ENCODE data around the gene UGT1A10. TPM values are rescaled to one million over a fixed set of nuclear protein-coding genes. Genes with fewer than 3 reads are reported as not detected.

The UGT1A10 gene
- total and polyA plus RNA-seq, 4 donors, result 0.03 to 0.14 TPM; not detected in 2

DNA sequence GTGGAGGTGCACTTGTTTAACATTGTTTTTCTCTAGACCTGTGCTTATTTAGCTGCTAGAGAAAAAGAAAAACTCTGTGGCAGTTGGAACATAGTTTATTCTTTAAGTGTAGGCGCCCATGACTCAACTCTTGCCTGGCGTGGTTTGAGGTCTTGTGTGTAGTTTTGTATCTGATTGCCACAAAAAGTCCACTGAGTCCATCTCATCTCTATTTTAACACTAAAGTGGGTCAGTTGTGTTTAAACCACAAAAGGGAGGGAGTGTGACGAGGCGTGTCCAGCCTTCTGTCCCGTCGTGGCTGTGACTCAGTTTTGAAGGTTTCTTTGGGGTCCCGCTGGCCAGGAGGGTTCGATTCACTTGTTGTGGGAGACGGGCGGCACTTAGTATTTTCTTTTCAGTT is 20.2 kb downstream of the UGT1A10 start:
- no peak for ATAC-seq (ENCODE audit: insufficient read depth, low FRiP score)
- no peaks in the 10 kb centered on the region for H3K27me3 ChIP-seq (ENCODE audit: control insufficient read depth in 3 of 3, insufficient read depth in 3 of 3, low read length in 2 of 3)
- H3K4me3 ChIP-seq, result no peak overlapping the region
- H3K4me1 ChIP-seq (ENCODE audit: control insufficient read depth in 5 of 5, insufficient read depth in 5 of 5, low read length in 5 of 5), result no peaks in the 10 kb centered on the region
- TF ChIP-seq, protein P1, sequence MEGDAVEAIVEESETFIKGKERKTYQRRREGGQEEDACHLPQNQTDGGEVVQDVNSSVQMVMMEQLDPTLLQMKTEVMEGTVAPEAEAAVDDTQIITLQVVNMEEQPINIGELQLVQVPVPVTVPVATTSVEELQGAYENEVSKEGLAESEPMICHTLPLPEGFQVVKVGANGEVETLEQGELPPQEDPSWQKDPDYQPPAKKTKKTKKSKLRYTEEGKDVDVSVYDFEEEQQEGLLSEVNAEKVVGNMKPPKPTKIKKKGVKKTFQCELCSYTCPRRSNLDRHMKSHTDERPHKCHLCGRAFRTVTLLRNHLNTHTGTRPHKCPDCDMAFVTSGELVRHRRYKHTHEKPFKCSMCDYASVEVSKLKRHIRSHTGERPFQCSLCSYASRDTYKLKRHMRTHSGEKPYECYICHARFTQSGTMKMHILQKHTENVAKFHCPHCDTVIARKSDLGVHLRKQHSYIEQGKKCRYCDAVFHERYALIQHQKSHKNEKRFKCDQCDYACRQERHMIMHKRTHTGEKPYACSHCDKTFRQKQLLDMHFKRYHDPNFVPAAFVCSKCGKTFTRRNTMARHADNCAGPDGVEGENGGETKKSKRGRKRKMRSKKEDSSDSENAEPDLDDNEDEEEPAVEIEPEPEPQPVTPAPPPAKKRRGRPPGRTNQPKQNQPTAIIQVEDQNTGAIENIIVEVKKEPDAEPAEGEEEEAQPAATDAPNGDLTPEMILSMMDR (IDR thresholded peaks at IDR 0.05; ENCODE audit: control extremely low read depth, extremely low read depth), result no peak
- peaks cover 0 to 3% (median 1%) of the 10 kb centered on the region in 4 donors for H3K9me3 ChIP-seq (ENCODE audit: control insufficient read depth in 4 of 4, insufficient read depth in 3 of 4, low read length in 3 of 4)
- H3K27ac ChIP-seq (ENCODE audit: low read depth in 1 of 2, low read length in 1 of 2), result no peak overlapping the region
- no peaks in the 10 kb centered on the region for H3K36me3 ChIP-seq (ENCODE audit: control insufficient read depth in 4 of 4, insufficient read depth in 4 of 4, low read length in 4 of 4)
- DNase-seq, result no peak
- no peak overlapping the region for H3K9ac ChIP-seq (ENCODE audit: insufficient read depth in 1 of 2, low read length in 2 of 2)
- WGBS, 2 donors, result 81 to 94% methylated on average over 10 of the region's 10 CpGs

DNA sequence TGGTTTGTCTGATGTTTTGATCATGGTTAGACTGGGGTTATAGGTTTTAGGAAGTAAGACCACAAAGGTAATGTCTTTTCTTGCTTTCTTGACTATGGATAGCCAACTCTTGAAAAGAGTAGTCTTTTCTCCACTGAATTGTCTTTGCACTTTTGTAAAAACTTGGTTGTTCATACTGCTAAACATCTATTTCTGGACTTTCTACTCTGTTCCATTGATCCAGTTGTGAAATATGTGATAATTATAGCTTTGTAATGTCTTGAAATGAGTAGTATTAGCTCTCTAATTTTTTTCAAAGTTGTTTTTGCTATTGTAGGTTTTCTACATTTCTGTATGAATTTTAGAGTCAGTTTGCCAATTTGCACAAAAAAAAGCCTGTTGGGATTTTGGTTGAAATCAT is 22.4 kb downstream of the UGT1A10 start:
- no peaks in the 10 kb centered on the region for H3K36me3 ChIP-seq (ENCODE audit: control insufficient read depth in 4 of 4, insufficient read depth in 4 of 4, low read length in 4 of 4)
- no peak overlapping the region for H3K4me3 ChIP-seq
- no peaks in the 10 kb centered on the region for H3K27me3 ChIP-seq (ENCODE audit: control insufficient read depth in 3 of 3, insufficient read depth in 3 of 3, low read length in 2 of 3)
- no peak for ATAC-seq (ENCODE audit: insufficient read depth, low FRiP score)
- H3K4me1 ChIP-seq (ENCODE audit: control insufficient read depth in 5 of 5, insufficient read depth in 5 of 5, low read length in 5 of 5), result no peaks in the 10 kb centered on the region
- TF ChIP-seq, protein P1 (IDR thresholded peaks at IDR 0.05; ENCODE audit: control extremely low read depth, extremely low read depth), result no peak
- DNase-seq, result no peak
- H3K27ac ChIP-seq (ENCODE audit: low read depth in 1 of 2, low read length in 1 of 2), result no peak overlapping the region
- no peak overlapping the region for H3K9ac ChIP-seq (ENCODE audit: insufficient read depth in 1 of 2, low read length in 2 of 2)
- peaks cover 0 to 3% (median 1%) of the 10 kb centered on the region in 4 donors for H3K9me3 ChIP-seq (ENCODE audit: control insufficient read depth in 4 of 4, insufficient read depth in 3 of 4, low read length in 3 of 4)

DNA sequence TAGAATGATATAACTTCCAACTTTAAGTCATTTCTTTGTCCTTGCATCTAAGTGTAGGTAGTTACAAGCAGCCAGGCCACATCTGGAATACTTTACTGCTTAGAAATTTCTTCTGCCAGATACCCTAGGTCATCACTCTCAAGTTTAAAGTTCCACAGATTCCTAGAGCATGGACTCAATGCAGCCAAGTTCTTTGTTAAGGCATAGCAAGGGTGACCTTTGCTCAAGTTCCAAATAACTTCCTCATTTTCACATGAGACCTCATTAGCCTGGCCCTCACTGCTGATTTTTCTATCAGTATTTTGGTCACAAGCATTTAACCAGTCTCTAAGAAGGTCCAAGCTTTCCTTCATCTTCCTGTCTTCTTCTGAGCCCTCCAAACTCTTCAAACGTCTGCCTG is 27.7 kb downstream of the UGT1A10 start:
- ATAC-seq (ENCODE audit: insufficient read depth, low FRiP score), result no peak
- 44 to 59% methylated on average over 1 of the region's 1 CpG for WGBS, 2 donors

More for the DNA sequence above, 27.7 kb downstream of the UGT1A10 start:
- DNase-seq, result no peak
- TF ChIP-seq, protein P1 (IDR thresholded peaks at IDR 0.05; ENCODE audit: control extremely low read depth, extremely low read depth), result no peak
- H3K27ac ChIP-seq (ENCODE audit: low read depth in 1 of 2, low read length in 1 of 2), result no peak overlapping the region
- no peak overlapping the region for H3K9ac ChIP-seq (ENCODE audit: insufficient read depth in 1 of 2, low read length in 2 of 2)
- no peaks in the 10 kb centered on the region for H3K27me3 ChIP-seq (ENCODE audit: control insufficient read depth in 3 of 3, insufficient read depth in 3 of 3, low read length in 2 of 3)
- no peak overlapping the region for H3K4me3 ChIP-seq
- peaks cover 0 to 2% (median 0%) of the 10 kb centered on the region in 4 donors for H3K9me3 ChIP-seq (ENCODE audit: control insufficient read depth in 4 of 4, insufficient read depth in 3 of 4, low read length in 3 of 4)
- H3K4me1 ChIP-seq (ENCODE audit: control insufficient read depth in 5 of 5, insufficient read depth in 5 of 5, low read length in 5 of 5), result no peaks in the 10 kb centered on the region
- H3K36me3 ChIP-seq (ENCODE audit: control insufficient read depth in 4 of 4, insufficient read depth in 4 of 4, low read length in 4 of 4), result no peaks in the 10 kb centered on the region

All from lung (tissue), 12 donors.